Fibroblast of skin of right biceps (primary cell): Measurements from ENCODE around the gene FLYWCH1.

Experiments used
- DNase-seq: peaks from one replicate; pipeline ENCODE4 v3.0.0-alpha.2; 2013

The FLYWCH1 gene

GRCh38 chr16:2970563-2970962 lies 58.8 kb downstream of the FLYWCH1 start:
- no peak for DNase-seq

GRCh38 chr16:2971134-2971984 lies 59.6 kb downstream of the FLYWCH1 start:
- DNase-seq: no peak

GRCh38 chr16:2971985-2972784 lies 60.5 kb downstream of the FLYWCH1 start:
- DNase-seq: no peak

GRCh38 chr16:2973093-2973492 lies 61.4 kb downstream of the FLYWCH1 start:
- no peak for DNase-seq

- no peak for DNase-seq
Observed at GRCh38 chr16:2973605-2974318, 62.0 kb downstream of the FLYWCH1 start.

GRCh38 chr16:2974319-2975056 lies 62.8 kb downstream of the FLYWCH1 start:
- no peak for DNase-seq

GRCh38 chr16:2975161-2975795 lies 63.5 kb downstream of the FLYWCH1 start:
- DNase-seq: no peak

- no peak for DNase-seq
Observed at GRCh38 chr16:2976201-2976600, 64.5 kb downstream of the FLYWCH1 start.

- no peak for DNase-seq
Observed at GRCh38 chr16:2976673-2977072, 64.9 kb downstream of the FLYWCH1 start.

GRCh38 chr16:2977440-2977839 lies 65.7 kb downstream of the FLYWCH1 start:
- DNase-seq: no peak

- DNase-seq: no peak
Observed at GRCh38 chr16:2979669-2980226, 68.0 kb downstream of the FLYWCH1 start.

- DNase-seq: peak; percentile 85
Observed at GRCh38 chr16:2980227-2981176, 68.8 kb downstream of the FLYWCH1 start, which contains the start of gene PKMYT1. TSS of gene PKMYT1 (minus strand) at chr16:2980446. CDS start at chr16:2979657, 789 bp downstream.

- no peak for DNase-seq
Observed at GRCh38 chr16:2981177-2981898, 69.6 kb downstream of the FLYWCH1 start.

- DNase-seq: no peak
Observed at GRCh38 chr16:2981899-2982250, 70.1 kb downstream of the FLYWCH1 start.

- no peak for DNase-seq
Observed at GRCh38 chr16:2982402-2982801, 70.7 kb downstream of the FLYWCH1 start.

GRCh38 chr16:2983706-2984136 lies 72.0 kb downstream of the FLYWCH1 start:
- peak; percentile 81 for DNase-seq

- no peak for DNase-seq
Observed at GRCh38 chr16:2985462-2985861, 73.7 kb downstream of the FLYWCH1 start.

- no peak for DNase-seq
Observed at GRCh38 chr16:2985893-2986355, 74.2 kb downstream of the FLYWCH1 start.

GRCh38 chr16:2986623-2987188 lies 75.0 kb downstream of the FLYWCH1 start:
- no peak for DNase-seq
